Adipose tissue (tissue), 3 donors: Measurements from ENCODE around the gene FOXP3. TPM values are rescaled to one million over a fixed set of nuclear protein-coding genes. Genes with fewer than 3 reads are reported as not detected.
"Not testable (repeated sequence)": the region's sequence is repeated elsewhere in the genome, so short reads cannot be mapped to it uniquely, and the experiment has no call there.

Source experiments
- H3K27ac ChIP-seq: one replicate; pipeline ENCODE4 v1.5.1; 2013; ENCODE audit warnings: low read depth, low read length
- WGBS, 3 donors: extraction: QIAGEN DNeasy Blood & Tissue Kit; methylation state at CpG; one replicate each; pipeline ENCODE4 v1.1.7; 2013; 5-methylcytosine and 5-hydroxymethylcytosine counted together
- polyA plus RNA-seq, 3 donors: library from polyadenylated mRNA; stranded (reverse); fragments of 200-250 nt; gene quantifications; one replicate each; pipeline ENCODE4 v1.2.3, GENCODE V29; 2013
- donor health status: healthy with polysubstance abuse.
- donor health status: Bipolar disorder and iron deficiency.
- donor health status: healthy.

The FOXP3 gene, protein sequence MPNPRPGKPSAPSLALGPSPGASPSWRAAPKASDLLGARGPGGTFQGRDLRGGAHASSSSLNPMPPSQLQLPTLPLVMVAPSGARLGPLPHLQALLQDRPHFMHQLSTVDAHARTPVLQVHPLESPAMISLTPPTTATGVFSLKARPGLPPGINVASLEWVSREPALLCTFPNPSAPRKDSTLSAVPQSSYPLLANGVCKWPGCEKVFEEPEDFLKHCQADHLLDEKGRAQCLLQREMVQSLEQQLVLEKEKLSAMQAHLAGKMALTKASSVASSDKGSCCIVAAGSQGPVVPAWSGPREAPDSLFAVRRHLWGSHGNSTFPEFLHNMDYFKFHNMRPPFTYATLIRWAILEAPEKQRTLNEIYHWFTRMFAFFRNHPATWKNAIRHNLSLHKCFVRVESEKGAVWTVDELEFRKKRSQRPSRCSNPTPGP
- polyA plus RNA-seq, result under 1 TPM; 0.11 to 0.16 (median 0.12) TPM

DNA sequence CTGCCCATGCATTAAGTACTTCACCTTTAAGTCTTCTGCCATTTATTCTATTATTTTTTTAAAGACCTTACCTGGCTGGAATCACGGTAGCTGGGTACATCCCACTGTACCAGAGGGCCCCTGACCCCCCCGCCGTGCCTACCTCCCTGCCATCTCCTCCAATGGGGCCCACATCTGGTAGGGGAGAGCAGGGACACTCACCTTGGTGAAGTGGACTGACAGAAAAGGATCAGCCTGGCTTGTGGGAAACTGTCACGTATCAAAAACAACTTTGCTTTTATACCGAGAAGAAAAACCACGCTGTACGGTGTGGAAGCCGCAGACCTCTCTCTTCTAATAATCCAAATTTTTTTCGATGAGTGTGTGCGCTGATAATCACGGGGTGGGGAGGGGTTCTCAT lies at the start of gene FOXP3:
FOXP3 (minus strand) TSS at position 251 of the 400 bp plus-strand sequence. CDS start 6,205 bp downstream, outside the sequence.
- 82 to 92% (median 85%) methylated on average over 11 of the region's 11 CpGs for WGBS, 3 donors

DNA sequence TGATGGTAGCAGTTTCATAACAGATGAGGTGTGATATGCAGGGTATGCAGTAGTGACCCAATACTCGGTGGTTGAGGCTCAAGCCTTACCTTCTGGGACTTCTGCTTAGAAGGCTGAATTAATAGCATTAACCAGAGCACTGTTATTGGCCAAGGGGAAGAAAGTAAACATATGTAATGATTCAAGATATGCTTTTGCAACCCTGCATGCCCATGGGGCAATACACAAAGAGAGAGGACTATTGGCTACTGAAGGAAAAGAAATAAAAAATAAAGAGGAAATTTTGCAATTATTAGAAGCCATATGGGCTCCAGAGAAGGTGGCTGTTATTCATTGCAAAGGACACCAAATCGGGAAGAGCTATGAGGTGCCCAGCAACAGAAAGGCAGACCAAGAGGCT lies 47.7 kb upstream of the FOXP3 start:
- WGBS, 3 donors, result 57 to 89% (median 65%) methylated on average over 2 of the region's 2 CpGs

More for the DNA sequence above, at the start of gene FOXP3:
- H3K27ac ChIP-seq, result no peak within 1 kb of the TSS

DNA sequence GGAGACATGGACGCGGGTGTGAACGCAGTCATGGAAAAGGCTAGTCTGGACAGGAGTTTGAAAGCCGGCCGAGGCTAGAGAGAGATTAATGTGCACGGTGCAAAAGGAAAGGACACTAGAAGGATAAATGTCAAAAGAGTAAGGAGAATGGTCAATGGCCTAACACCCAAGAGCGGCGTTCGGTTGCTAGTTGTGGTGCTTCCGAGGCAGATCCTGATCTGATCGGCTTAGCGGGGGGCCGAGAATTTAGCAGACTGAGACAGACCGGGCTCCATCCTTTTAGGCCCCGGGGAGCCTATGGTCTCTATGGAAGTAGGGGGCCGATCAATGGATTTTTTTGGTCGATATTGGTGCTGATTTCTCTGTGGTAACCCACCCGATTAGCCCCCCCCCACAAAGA lies 45.9 kb upstream of the FOXP3 start:
- 80 to 84% (median 83%) methylated on average over 17 to 18 of the region's 18 CpGs for WGBS, 3 donors
- no peak overlapping the region for H3K27ac ChIP-seq

More for the DNA sequence above, 47.7 kb upstream of the FOXP3 start:
- no peak overlapping the region for H3K27ac ChIP-seq

DNA sequence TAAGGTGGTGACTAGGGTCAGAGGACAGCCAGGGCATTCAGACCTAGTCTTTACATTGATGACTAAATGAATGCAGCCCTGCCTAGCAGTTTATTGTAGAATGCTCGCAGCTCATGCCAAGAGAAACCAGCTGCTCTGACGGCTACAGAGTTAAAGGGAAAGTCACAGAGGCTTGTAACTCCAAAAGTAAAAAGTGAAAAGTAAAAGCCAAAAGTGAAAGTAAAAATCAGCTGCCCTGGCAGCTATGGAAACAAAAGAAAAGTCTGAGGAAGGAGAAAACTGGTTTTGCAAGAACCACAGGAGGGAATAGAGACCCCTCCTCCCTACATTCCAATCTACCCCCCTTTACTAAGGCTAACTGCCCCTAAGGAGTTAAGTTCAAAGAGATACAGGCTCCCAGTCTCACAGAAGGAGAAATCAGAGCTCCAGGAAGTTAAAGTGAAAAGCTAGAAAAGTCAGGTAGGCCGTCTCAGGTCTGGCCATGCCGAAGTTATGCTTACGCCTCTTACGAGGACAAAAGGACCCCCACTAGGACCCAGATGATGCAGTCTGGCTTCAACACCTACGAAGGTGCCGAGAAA lies 45.0 kb upstream of the FOXP3 start:
- WGBS, 3 donors, result 3 to 20% (median 8%) methylated on average over 8 of the region's 8 CpGs
- H3K27ac ChIP-seq, result no peak overlapping the region

GRCh38 chrX:49308604-49309269 lies 44.2 kb upstream of the FOXP3 start:
- no peak overlapping the region for H3K27ac ChIP-seq
- WGBS, 3 donors, result 40 to 70% (median 57%) methylated on average over 14 to 15 of the region's 15 CpGs

DNA sequence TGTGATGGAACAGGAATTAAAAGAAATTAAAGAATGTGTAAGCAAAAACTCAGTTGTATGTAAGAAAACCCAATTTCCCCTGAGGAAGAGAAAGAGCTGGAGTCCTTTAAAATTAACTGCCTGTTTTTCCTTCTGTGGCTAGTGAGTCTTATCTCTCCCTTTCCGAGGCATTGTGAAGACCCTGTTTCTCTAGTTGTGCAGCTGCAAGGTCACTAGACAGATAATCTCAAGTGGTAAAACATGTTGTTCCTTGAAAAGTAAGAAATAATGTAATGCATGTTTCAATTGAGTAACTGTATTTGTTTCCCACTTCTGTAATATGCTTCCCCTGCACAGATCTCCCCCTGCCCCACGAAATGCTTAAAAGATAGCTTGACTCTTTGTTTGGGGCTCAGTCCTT lies 43.3 kb upstream of the FOXP3 start:
- not testable (repeated sequence) for H3K27ac ChIP-seq
- 39 to 59% (median 46%) methylated on average over 2 of the region's 2 CpGs for WGBS, 3 donors

GRCh38 chrX:49303346-49303745 lies 38.8 kb upstream of the FOXP3 start, which contains the start of gene GAGE10:
Gene GAGE10, plus strand, starts transcription at chrX:49303646. Its CDS starts 1,214 bp downstream, at chrX:49304860.
- no peak within 1 kb of the TSS for H3K27ac ChIP-seq
- WGBS, 3 donors, result 71 to 93% (median 81%) methylated on average over 7 to 15 of the region's 15 CpGs

DNA sequence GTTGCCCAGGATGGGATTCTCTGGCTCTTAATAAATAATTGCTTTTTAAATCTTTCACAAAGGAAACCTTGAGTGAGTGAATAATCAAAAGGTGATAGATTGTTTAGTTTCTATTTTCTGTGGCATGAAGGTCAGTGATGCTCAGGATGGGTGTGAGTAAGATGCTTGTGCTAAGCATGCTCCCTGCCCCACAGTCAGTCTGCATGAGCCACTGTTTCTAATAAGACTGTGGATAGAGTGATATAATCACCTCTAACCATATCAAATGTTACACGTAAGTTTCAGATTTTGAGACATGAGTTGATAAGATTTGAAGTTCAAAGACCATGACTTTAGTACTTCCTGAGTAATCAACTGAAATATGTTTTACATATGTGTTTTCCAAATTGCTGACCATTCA lies 36.2 kb upstream of the FOXP3 start:
- WGBS, 3 donors, result 47 to 88% (median 78%) methylated on average over 1 of the region's 1 CpG
- no peak overlapping the region for H3K27ac ChIP-seq

DNA sequence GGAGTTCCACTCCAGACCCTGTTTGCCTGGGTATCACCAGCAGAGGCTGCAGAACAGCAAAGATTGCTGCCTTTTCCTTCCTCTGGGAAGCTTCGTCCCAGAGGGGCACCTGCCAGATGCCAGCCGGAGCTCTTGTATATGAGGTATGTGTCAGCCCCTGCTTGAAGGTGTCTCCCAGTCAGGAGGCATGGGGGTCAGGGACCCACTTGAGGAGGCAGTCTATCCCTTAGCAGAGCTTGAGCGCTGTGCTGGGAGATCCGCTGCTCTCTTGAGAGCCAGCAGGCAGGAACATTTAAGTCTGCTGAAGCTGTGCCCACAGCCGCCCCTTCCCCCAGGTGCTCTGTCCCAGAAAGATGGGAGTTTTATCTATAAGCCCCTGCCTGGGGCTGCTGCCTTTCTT lies 34.8 kb upstream of the FOXP3 start:
- 88 to 96% (median 91%) methylated on average over 4 to 5 of the region's 5 CpGs for WGBS, 3 donors
- not testable (repeated sequence) for H3K27ac ChIP-seq

GRCh38 chrX:49292400-49293362 lies 28.2 kb upstream of the FOXP3 start:
- WGBS, 3 donors, result 72 to 81% (median 81%) methylated on average over 13 to 17 of the region's 17 CpGs
- no peak overlapping the region for H3K27ac ChIP-seq

DNA sequence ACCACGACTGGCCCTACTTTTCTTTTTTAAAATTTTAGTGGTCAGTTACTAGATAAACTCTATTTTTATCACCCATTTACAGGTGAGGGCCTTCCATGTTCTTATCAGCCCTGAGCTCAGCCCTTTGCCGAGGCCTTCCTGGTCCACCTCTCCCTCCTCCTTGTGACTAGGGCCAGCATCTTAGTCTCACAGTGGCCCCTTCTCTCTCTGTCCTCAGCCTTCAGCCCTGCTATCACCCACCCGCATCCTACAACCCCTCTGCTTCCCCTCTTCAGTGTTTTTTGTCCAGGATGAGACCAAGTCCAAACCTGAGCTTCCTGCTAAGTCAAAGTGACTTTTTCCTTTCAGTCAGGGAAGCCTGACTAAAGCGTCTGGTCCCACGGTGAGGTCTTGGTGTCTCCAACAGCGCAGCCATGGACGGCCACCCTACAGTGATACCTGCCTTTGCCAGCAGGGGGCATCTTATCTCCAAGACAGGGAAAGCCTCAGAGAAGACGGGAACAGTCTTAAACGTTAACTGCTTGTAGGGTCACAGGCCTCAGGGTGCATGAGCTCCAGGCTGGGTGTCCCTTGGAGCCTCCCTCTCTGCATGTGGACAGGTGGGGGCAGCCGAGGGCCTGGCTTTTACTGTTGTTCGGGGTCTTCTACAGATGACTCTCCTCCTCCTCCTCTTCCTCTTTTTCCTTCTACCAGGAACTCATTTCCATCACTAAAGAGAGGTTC lies 27.3 kb upstream of the FOXP3 start:
- 18 to 31% (median 20%) methylated on average over 10 to 11 of the region's 11 CpGs for WGBS, 3 donors
- no peak overlapping the region for H3K27ac ChIP-seq

GRCh38 chrX:49290215-49290614 lies 25.7 kb upstream of the FOXP3 start:
- H3K27ac ChIP-seq, result no peak overlapping the region
- WGBS, 3 donors, result 59 to 72% (median 60%) methylated on average over 4 to 7 of the region's 7 CpGs

- H3K27ac ChIP-seq, result no peak overlapping the region
- 64 to 83% (median 78%) methylated on average over 1 of the region's 1 CpG for WGBS, 3 donors
Observed at GRCh38 chrX:49287665-49288064, 23.2 kb upstream of the FOXP3 start.

GRCh38 chrX:49286581-49286980 lies 22.1 kb upstream of the FOXP3 start:
- H3K27ac ChIP-seq, result no peak overlapping the region
- WGBS, 3 donors, result 64 to 79% (median 74%) methylated on average over 4 of the region's 4 CpGs

- 89 to 98% (median 97%) methylated on average over 12 to 18 of the region's 18 CpGs for WGBS, 3 donors
- no peak overlapping the region for H3K27ac ChIP-seq
Observed at GRCh38 chrX:49286136-49286535, 21.6 kb upstream of the FOXP3 start.

- WGBS, 3 donors, result 84 to 98% (median 97%) methylated on average over 3 of the region's 3 CpGs
- no peak overlapping the region for H3K27ac ChIP-seq
Observed at GRCh38 chrX:49284212-49284611, 19.7 kb upstream of the FOXP3 start.

DNA sequence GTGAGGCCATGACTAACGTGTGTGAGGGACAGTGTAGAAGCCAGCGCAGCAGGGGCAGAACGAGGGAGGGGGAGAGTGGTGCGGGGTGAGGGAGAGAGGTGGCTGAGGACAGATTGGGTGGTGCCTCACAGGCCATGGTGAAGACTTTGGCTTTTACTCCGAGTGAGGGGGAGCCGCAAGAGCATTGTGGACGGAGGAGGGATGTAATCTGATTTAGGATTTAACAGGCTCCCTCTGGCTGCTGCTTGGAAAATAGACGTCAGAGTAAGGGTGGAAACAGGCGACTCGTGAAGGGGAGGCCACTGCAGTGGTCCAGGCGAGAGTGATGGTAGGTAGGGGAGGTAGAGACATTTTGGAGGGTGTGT lies 18.1 kb upstream of the FOXP3 start:
- no peak overlapping the region for H3K27ac ChIP-seq
- 33 to 49% (median 47%) methylated on average over 7 to 11 of the region's 11 CpGs for WGBS, 3 donors

DNA sequence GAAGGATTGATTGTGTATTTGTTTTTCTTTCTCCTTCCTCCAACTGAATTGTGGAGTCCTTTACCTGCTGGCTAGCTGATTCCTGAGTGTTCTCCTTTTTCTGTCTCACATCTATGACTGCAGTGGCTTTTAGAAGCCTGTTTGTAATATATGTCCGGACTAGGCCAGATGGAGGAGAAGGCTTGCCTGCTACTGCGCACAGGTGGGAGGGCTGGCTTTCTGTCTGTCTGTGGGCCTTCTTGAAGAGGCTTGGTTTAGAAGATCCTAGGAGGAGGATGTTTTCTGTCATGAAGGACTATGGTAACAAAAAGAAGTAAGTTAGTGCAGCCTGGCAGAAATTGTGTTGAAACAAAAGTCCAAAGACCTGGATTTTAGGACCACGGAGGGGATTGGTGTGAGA lies 13.6 kb upstream of the FOXP3 start:
- 89 to 94% (median 91%) methylated on average over 3 of the region's 3 CpGs for WGBS, 3 donors
- no peak overlapping the region for H3K27ac ChIP-seq
